GDM1 (cell line): ENCODE data around the gene ADGRB3.
"Not testable (repeated sequence)": the region's sequence is repeated elsewhere in the genome, so short reads cannot be mapped to it uniquely, and the experiment has no call there.

Source experiments
- DNase-seq: peaks from one replicate; lab custom pipeline; 2025; lab: John Stamatoyannopoulos, UW

Gene ADGRB3

GRCh38 chr6:68650142-68650541 is 15.1 kb downstream of the ADGRB3 start:
- no peak for DNase-seq

GRCh38 chr6:68651011-68651985 is 16.2 kb downstream of the ADGRB3 start:
- DNase-seq, result no peak

GRCh38 chr6:68652117-68652536 is 17.0 kb downstream of the ADGRB3 start:
- no peak for DNase-seq

- DNase-seq, result no peak
These were observed 18.1 kb downstream of the ADGRB3 start for GRCh38 chr6:68653074-68653705.

GRCh38 chr6:68653706-68654089 is 18.6 kb downstream of the ADGRB3 start:
- DNase-seq, result no peak

- no peak for DNase-seq
These were observed 19.1 kb downstream of the ADGRB3 start for GRCh38 chr6:68654134-68654533.

- no peak for DNase-seq
These were observed 19.9 kb downstream of the ADGRB3 start for GRCh38 chr6:68655028-68655427.

GRCh38 chr6:68657374-68658139 is 22.5 kb downstream of the ADGRB3 start:
- DNase-seq, result no peak

- no peak for DNase-seq
These were observed 23.3 kb downstream of the ADGRB3 start for GRCh38 chr6:68658338-68658737.

GRCh38 chr6:68673255-68673654 is 38.2 kb downstream of the ADGRB3 start:
- DNase-seq, result no peak

- DNase-seq, result no peak
These were observed 40.5 kb downstream of the ADGRB3 start for GRCh38 chr6:68675548-68675947.

- not testable (repeated sequence) for DNase-seq
These were observed 41.0 kb downstream of the ADGRB3 start for GRCh38 chr6:68676094-68676493.

- no peak for DNase-seq
These were observed 42.0 kb downstream of the ADGRB3 start for GRCh38 chr6:68677058-68677457.

GRCh38 chr6:68679399-68679798 is 44.3 kb downstream of the ADGRB3 start:
- DNase-seq, result no peak

- no peak for DNase-seq
These were observed 45.2 kb downstream of the ADGRB3 start for GRCh38 chr6:68680264-68680663.

- DNase-seq, result no peak
These were observed 54.8 kb downstream of the ADGRB3 start for GRCh38 chr6:68689910-68690309.

GRCh38 chr6:68691120-68691519 is 56.0 kb downstream of the ADGRB3 start:
- no peak for DNase-seq

GRCh38 chr6:68693271-68693670 is 58.2 kb downstream of the ADGRB3 start:
- no peak for DNase-seq

- no peak for DNase-seq
These were observed 60.3 kb downstream of the ADGRB3 start for GRCh38 chr6:68695403-68695802.

- no peak for DNase-seq
These were observed 60.8 kb downstream of the ADGRB3 start for GRCh38 chr6:68695838-68696237.

- DNase-seq, result no peak
These were observed 62.3 kb downstream of the ADGRB3 start for GRCh38 chr6:68697394-68697793.

- DNase-seq, result no peak
These were observed 66.1 kb downstream of the ADGRB3 start for GRCh38 chr6:68701159-68701558.

GRCh38 chr6:68704485-68704884 is 69.4 kb downstream of the ADGRB3 start:
- no peak for DNase-seq
